Measurements from ENCODE around the gene ATAD2B. TPM values are rescaled to one million over a fixed set of nuclear protein-coding genes. Genes with fewer than 3 reads are reported as not detected.

The ATAD2B gene
- total and polyA plus RNA-seq, 2 of the 8 experiments (the other 6 are each of a cell fraction or from before 2014, with no cell fraction given) = 3.4 to 16.1 TPM

GRCh38 chr2:23827287-23827686 lies 99.6 kb downstream of the ATAD2B start:
- Histone ChIP-seq H3K4me2 (ENCODE audit: insufficient read depth in 1 of 2, low read depth in 2 of 2, low read length in 2 of 2) (no peak overlapping the region), H2BK20ac (ENCODE audit: low read length) (no peak overlapping the region), H3K9ac (replicated peaks in 1 of 4; ENCODE audit: extremely low read depth in 1 of 4, low read depth in 3 of 4, low read length in 3 of 4) (peak overlapping the region in 1 of 4 experiments; percentile 13; a peak in 1 of 7 replicates), H3K79me1 (ENCODE audit: low read depth, low read length) (no peaks in the 10 kb centered on the region), H3K23ac (ENCODE audit: insufficient read length) (no peak overlapping the region), H3K4ac (replicated peaks; ENCODE audit: insufficient read length, low read depth, low read length) (no peak overlapping the region), H3K27me3 (replicated peaks in 1 of 4; ENCODE audit: control insufficient read depth in 3 of 4, extremely low read depth in 1 of 4, insufficient read depth in 3 of 4, low read length in 3 of 4) (no peaks in the 10 kb centered on the region), H3K4me1 (replicated peaks in 1 of 4; ENCODE audit: control insufficient read depth in 3 of 4, insufficient read depth in 4 of 4, low read length in 3 of 4) (no peaks in the 10 kb centered on the region), H2BK120ac (replicated peaks; ENCODE audit: low read depth, low read length) (no peak overlapping the region), H3K56ac (replicated peaks; ENCODE audit: insufficient read length, low read depth, low read length) (no peak overlapping the region), H2BK12ac (ENCODE audit: low read depth, low read length) (no peak overlapping the region), H2BK5ac (ENCODE audit: low read depth, low read length) (no peak overlapping the region), H2AK5ac (ENCODE audit: low read depth, low read length) (no peak overlapping the region), H4K8ac (ENCODE audit: extremely low read depth, insufficient read depth, low read length) (no peak overlapping the region), H3K9me3 (ENCODE audit: insufficient read depth in 2 of 2, low read depth in 1 of 2, low read length in 1 of 2) (no peaks in the 10 kb centered on the region), H3K27ac (ENCODE audit: low read depth, low read length) (no peak overlapping the region), H4K20me1 (replicated peaks in 1 of 2; ENCODE audit: control insufficient read depth in 1 of 2, insufficient read depth in 2 of 2, low read length in 2 of 2) (no peaks in the 10 kb centered on the region), H4K5ac (ENCODE audit: insufficient read length, low read depth, low read length) (no peak overlapping the region), H4K91ac (replicated peaks; ENCODE audit: insufficient read length, low read length) (no peak overlapping the region), H3K23me2 (ENCODE audit: low read depth, low read length) (no peaks in the 10 kb centered on the region), H3K4me3 (ENCODE audit: extremely low read depth in 1 of 4, insufficient read depth in 2 of 4, low read depth in 3 of 4, low read length in 4 of 4) (no peak overlapping the region), H3K79me2 (ENCODE audit: control insufficient read depth in 1 of 2, insufficient read depth in 2 of 2, low read length in 2 of 2) (no peaks in the 10 kb centered on the region), H3K18ac (ENCODE audit: extremely low read depth, low read length) (no peak overlapping the region), H3K14ac (ENCODE audit: insufficient read length) (no peak overlapping the region), H2BK15ac (ENCODE audit: low read length) (no peak overlapping the region), H2AFZ (ENCODE audit: low read length) (no peak overlapping the region), H3K36me3 (ENCODE audit: control insufficient read depth in 2 of 4, insufficient read depth in 4 of 4, low read length in 3 of 4) (peaks cover 0 to 3% (median 0%) of the 10 kb centered on the region in 4 experiments; a peak in 2 of 8 replicates)
- TF ChIP-seq SIX5 (IDR thresholded peaks at IDR 0.05; ENCODE audit: low read depth, low read length) (no peak), NRF1 (IDR thresholded peaks at IDR 0.05; ENCODE audit: low read depth, low read length) (no peak), TEAD4 (IDR thresholded peaks at IDR 0.05; ENCODE audit: low read depth, low read length) (no peak), CTCF (IDR thresholded peaks at IDR 0.05; ENCODE audit: control extremely low read depth in 1 of 3, insufficient read depth in 1 of 3, low read depth in 1 of 3, low read length in 3 of 3) (no peak), RFX5 (IDR thresholded peaks at IDR 0.05; ENCODE audit: borderline replicate concordance, low read depth, low read length) (no peak), E2F6 (IDR thresholded peaks at IDR 0.05) (no peak)
- CTCF ChIA-PET (ENCODE audit: partially characterized antibody) = no interaction called here
- POLR2A ChIA-PET (ENCODE audit: partially characterized antibody) = no interaction called here
- 83% methylated on average over 1 of the region's 1 CpG; no CpG with 5 or more reads in 1 of the 2 experiments for WGBS, 2 experiments (ENCODE audit: extremely low coverage in 1 of 2, insufficient coverage in 1 of 2, insufficient read length in 1 of 2, insufficient replicate concordance in 2 of 2, low coverage in 1 of 2, low lambda C conversion rate in 2 of 2, missing lambda C conversion rate in 1 of 2)
- no peak for DNase-seq (ENCODE audit: low read depth in 1 of 2, low spot score in 2 of 2)
- FAIRE-seq = no peak

Data from H1 (cell line).